ENCODE data around the gene PDSS2.
"Not testable (repeated sequence)": the region's sequence is repeated elsewhere in the genome, so short reads cannot be mapped to it uniquely, and the experiment has no call there.

PDSS2 gene

GRCh38 chr6:107152638-107153430 lies 306.5 kb downstream of the PDSS2 start:
- peak; percentile 27 to 73 (median 72) for DNase-seq

DNA sequence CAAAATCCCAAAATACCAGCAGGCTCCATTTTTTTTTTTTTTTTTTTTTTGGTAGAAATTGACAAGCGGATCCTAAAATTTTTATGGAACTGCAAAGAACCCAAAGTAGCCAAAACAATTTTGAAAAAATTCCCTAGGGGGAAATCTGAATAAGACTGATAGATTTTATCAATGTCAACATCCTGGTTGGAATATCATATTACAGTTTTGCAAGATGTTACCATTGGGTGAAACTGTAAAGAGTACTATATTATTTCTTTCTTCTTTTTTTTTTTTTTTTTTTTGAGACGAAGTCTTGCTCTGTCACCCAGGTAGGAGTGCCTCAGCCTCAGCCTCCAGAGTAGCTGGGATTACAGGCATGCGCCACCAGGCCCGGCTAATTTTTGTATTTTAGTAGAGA lies 314.7 kb downstream of the PDSS2 start:
- DNase-seq, result no peak

GRCh38 chr6:107144014-107144413 lies 315.4 kb downstream of the PDSS2 start:
- no peak for DNase-seq

- no peak for DNase-seq
Observed at GRCh38 chr6:107140581-107140980, 318.8 kb downstream of the PDSS2 start.

DNA sequence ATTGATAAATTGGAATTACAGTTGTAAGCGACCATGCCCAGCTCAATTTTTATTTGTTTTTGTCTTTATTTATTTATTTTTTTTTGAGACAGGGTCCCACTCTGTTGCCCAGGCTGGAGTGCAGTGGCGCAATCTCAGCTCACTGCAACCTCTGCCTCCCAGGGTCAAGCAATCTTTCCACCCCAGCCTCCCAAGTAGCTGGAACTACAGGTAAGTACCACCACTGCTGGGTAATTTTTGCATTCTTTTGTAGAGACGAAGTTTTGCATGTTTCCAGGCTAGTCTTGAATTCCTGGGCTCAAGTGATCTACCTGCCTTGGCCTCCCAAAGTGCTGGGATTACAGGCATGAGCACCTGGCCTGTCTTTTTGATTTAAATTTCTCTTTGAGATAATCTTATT lies 323.0 kb downstream of the PDSS2 start:
- DNase-seq, result not testable (repeated sequence)

DNA sequence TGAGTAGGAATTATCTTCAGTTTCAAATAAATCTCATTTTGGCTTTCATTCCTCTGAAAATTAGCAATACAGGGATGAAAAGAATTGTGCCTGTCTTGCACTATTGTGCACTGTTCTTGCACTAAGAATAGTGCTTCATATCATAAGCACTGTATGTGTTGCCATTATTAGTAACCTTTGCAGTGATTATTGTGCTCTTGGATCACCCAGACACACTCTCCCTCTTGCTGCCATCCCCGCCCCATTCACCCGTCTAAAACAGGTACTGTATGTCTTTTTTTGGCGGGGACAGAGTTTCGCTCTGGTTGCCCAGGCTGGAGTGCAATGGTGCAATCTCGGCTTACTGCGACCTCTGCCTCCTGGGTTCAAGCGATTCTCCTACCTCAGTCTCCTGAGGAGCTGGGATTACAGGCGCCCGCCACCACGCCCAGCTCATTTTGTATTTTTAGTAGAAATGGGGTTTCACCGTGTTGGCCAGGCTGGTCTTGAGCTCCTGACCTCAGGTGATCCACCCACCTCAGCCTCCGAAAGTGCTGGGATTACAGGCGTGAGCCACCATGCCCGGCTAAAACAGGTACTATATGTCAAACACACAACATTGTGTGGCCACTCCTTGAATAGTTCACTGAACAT lies 324.2 kb downstream of the PDSS2 start:
- not testable (repeated sequence) for DNase-seq

DNA sequence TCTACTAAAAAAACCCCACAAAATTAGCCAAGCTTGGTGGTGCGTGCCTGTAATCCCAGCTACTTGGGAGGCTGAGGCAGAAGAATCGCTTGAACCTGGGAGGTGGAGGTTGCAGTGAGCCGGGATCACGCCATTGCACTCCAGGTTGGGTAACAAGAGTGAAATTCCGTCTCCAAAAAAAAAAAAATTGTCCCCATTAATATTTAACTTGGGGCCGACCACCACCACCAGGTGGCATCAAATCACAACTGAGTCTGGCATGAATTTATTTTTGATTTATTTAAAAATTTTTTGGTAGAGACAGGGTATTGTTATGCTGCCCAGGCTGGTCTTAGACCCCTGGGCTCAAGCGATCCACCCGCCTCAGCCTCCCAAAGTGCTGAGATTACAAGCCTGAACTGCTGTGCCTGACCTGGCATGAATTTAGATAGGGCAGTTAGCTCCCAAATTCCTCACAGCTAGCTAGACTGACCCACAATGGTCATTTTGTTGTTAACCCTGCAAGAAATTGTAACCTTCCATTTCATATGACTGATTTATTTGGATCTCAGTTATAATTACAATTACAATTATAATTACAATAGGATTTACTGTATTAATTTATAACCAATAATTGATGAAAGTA lies 326.9 kb downstream of the PDSS2 start:
- peak; percentile 36 to 69 (median 42) for DNase-seq

- peak in 2 of 3 experiments; percentile 30 to 42 for DNase-seq
Observed at GRCh38 chr6:107129370-107129925, 329.9 kb downstream of the PDSS2 start.

GRCh38 chr6:107128577-107128976 lies 330.8 kb downstream of the PDSS2 start:
- DNase-seq, result no peak

- DNase-seq, result no peak
Observed at GRCh38 chr6:107128175-107128574, 331.2 kb downstream of the PDSS2 start.

- no peak for DNase-seq
Observed at GRCh38 chr6:107125771-107126170, 333.6 kb downstream of the PDSS2 start.

GRCh38 chr6:107124934-107125348 lies 334.4 kb downstream of the PDSS2 start:
- peak in 1 of 3 experiments; percentile 43 for DNase-seq

DNA sequence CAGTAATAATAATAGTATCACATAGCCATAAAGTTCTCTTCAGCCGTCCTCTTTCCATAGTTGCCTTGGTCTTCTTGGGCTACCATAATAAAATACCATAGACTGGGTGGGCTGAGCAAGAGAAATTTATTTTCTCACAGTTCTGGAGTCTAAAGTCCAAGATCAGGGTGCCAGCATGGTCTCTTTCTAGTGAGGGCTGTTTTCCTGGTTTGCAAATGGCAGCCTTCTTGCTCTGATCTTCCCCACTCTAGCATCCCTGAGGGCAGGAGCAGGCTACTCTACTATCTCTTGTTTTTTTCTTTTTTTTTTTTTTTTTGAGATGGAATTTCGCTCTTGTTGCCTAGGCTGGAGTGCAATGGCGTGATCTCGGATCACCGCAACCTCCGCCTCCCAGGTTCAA lies 335.9 kb downstream of the PDSS2 start:
- no peak for DNase-seq

DNA sequence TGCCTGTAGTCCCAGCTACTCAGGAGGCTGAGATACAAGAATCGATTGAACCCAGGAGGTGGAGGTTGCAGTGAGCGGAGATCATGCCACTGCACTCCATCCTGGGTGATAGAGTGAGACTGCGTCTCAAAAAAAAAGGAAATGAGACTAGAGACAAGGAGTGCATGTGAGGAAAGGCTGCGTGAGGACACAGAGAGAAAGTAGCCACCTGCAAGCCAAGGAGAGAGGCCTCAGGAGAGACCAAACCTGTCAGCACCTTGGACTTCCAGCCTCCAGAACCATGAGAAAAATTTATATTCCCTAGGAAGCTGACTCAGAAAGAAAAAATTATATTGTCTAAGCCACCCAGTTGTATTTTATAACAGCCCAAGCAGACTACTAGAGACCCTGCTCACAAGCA lies 336.6 kb downstream of the PDSS2 start:
- DNase-seq, result no peak

DNA sequence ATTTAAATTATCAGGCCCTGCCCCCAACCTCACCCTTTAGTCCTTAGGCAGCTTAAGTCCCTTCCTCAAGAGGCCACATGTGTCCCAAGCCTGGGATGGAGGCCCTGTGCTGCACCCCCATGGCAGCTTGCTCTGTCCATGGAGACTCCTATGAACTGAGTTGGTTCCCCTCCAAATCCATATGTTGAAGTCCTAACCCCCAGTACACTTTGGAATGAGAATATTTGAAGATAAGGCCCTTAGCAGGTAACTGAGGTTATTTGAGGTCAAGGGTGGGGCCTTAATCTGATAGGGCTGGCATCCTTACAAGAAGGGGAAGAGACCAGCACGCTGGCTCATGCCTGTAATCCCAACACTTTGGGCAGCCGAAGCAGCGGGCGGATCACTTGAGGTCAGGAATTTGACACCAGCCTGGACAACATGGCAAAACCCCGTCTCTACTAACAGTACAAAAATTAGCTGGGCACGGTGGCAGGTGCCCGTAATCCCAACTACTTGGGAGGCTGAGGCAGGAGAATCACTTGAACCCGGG lies 337.3 kb downstream of the PDSS2 start:
- no peak for DNase-seq

GRCh38 chr6:107121266-107121665 lies 338.1 kb downstream of the PDSS2 start:
- DNase-seq, result no peak

GRCh38 chr6:107120404-107120803 lies 339.0 kb downstream of the PDSS2 start:
- DNase-seq, result no peak

DNA sequence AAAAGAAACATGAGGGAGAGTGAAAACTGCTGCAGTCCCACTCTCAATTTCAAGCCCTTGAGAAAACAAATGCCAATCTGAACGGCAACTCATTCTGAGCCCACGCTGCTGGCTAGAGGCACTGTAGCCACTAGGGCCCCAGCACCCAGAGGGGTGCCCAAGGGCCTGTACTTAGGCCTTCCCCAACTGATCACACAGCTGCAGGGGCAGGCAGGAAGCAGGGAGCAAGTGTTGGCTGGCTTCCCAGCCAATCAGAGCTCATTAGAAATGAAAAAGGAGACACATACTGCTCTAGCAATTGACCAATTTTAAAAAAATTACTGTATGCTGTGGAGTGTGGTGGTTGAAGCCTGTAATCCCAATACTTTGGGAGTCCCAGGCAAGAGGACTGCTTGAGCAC lies 340.4 kb downstream of the PDSS2 start:
- DNase-seq, result peak in 2 of 3 experiments; percentile 20 to 44

DNA sequence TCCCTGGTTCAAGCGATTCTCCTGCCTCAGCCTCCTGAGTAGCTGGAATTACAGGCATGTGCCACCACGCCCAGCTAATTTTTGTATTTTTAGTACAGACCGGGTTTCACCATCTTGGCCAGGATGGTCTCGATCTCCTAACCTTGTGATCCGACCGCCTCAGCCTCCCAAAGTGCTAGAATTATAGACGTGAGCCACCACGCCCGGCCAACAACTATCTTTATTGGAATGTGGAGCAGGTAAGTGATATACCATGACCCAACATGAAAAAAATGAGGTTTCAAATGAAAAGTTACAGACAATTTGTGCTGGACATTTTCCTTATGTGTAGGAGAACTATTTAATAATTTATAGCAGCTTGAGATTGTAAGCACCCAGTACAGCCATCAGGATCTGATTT lies 340.8 kb downstream of the PDSS2 start:
- DNase-seq, result not testable (repeated sequence)

DNA sequence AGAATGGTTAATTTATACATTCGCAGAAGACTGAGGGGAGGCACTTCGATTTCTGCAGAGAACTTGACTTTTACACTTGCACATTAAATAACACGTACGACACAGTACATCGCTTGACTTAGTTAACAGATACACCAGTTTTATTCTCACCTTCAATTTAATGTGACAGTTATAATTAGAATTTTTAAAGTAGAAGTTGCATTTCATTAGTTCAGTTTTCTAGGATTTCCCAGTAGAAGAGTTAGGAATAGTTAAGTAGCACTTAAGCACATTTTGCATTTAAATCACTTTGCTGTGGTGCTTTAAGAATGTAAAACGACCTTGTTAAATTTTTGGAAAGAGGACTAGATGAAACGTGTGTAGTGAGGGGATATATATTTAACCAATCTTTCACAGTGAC lies 342.4 kb downstream of the PDSS2 start:
- no peak for DNase-seq

DNA sequence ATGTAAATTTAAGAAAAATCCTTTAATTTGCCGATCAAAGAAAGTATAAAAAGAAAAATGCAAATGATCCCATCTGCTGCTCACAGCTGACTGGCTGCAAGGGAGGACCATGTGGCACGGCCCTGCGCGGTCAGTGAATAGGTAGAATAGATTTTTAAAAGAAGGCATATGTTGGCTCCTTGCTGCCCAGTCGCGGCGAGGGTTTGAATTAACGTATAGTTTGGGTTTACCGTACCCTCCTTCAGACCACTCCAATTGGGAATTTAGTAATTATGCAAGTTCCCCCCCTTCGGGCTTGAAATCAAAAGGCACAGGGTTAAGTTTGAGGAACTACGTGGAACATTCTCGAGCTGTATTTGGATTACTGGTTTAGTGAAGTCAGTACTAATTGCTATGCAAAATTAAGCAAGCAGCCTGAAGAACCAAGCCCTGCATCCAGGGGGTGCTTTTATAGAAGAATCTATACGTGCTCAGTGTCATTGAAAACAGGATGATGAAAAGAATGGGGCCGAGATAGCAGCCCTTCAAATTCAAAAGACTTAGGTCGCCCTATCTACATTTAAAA lies 343.0 kb downstream of the PDSS2 start:
- DNase-seq, result peak; percentile 73 to 93 (median 88)

DNA sequence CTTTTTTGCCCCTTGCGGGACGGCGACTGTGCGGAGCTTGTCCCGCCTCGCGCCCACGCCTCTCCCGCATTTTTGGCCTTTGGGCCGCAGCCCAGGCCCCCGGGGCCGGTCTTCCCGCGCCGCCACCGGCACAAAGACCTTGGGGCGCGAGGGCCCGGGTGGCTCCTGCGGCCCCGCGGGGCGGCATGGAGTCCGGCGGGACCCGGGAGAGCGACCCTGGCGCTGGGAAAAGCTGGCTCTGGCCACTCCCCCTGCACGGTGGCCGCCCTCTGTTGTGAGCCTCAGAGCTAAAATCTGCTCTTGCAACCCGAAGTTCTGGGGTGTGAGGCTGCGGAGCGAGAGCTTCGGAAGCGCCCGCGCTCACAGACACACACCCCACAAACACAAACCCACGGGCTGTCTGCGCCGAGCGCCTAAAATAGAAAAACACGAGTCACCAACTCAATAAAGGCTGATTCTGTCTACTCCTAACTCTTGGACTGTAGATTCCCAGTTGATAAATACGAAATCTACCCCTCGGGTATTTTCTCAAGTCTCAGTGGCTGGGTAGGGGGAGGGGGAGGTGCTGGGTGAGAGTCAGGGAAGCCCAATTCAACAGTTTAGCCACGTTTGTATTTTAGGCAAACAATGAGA lies 343.6 kb downstream of the PDSS2 start:
- peak; percentile 73 to 89 (median 87) for DNase-seq

Measured in NCI-H1417 (cell line).